ENCODE results near the gene CLCNKA. TPM values are rescaled to one million over a fixed set of nuclear protein-coding genes. Genes with fewer than 3 reads are reported as not detected.

CLCNKA gene
- total RNA-seq, 2 donors from 2014 or later = not detected

DNA sequence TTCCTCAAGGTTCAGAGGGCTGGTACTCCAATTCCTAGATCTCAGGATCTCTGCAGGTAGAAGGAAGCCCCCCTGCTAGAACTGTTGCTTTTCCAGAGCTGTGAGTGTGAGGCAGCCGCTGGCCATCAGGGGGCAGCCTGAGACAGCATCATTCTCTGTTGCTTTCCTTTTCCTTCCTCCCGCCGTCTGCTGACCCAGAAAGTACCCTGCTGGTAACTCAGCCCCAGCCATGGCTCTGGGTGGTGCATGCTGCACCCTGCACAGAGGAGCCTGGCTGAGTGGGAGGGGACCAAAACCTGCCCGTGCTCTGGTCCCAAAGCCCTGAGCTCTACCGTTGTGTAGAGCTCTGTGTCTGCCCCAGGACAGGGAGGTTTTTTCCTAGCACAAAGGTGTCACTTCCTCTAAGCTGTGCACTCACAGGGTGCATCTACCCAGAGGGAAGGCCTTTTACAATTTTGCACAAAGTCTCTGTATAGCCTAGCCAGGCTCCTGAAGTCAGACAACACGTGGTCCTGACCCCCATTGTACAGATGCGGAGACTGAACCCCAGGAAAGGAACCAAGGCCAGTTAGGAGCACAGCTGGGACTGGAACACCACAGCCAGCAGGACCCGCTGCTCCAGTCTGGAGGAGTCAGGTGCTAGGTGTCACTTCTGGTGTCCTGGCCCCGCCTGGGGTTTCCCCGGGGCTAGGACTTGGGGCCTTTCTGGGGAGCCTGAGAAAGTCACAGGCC is 57.3 kb downstream of the CLCNKA start:
- DNase-seq = peak; percentile 50 to 59 (median 55)
- Mint-ChIP-seq H3K4me1 (peaks cover 8% of the 10 kb centered on the region), H3K4me3 (peak overlapping the region; percentile 73), H3K36me3 (ENCODE audit: low read depth) (no peaks in the 10 kb centered on the region), H3K27me3 (peaks cover 10% of the 10 kb centered on the region), H3K27ac (no peak overlapping the region)
- ATAC-seq = peak; percentile 89
- H3K9me3 ChIP-seq (ENCODE audit: control insufficient read depth, low read length, poor library complexity, severe bottlenecking) = no peaks in the 10 kb centered on the region

DNA sequence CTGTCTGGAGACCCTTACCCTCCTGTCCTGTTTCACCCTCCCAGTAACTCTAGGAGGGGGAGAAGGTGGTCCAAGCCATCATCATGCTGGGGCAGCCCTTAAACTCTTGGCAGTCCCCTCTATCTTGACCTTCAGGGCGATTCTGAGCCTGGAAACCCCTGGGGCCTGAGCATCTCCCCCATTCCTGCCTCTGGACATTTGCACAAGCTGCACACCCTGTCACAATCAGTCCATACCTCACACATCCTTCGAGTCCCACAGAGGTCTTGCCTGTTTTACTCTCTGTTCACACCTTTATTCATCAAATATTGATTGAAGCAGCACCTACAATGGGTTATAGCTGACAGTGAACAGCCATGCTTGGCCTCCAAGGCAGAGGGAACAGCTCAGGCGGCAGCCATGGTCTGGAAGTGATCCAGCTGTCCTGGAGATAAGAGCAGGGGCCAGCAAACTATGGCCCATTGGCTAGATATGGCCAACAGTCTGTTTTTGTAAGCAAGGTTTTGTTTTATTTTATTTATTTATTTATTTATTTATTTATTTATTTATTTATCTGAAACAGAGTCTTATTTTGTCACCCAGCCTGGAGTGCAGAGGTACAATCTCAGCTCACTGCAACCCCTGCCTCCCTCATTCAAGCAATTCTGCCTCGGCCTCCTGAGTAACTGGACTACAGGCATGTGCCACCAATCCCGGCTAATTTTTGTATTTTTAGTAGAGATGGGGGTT is 58.8 kb downstream of the CLCNKA start:
- no peaks in the 10 kb centered on the region for H3K9me3 ChIP-seq (ENCODE audit: control insufficient read depth, low read length, poor library complexity, severe bottlenecking)
- peaks cover 4% of the 10 kb centered on the region for H3K27me3 Mint-ChIP-seq
- ATAC-seq = no peak
- DNase-seq = no peak
- H3K36me3 Mint-ChIP-seq (ENCODE audit: low read depth) = no peaks in the 10 kb centered on the region
- peaks cover 5% of the 10 kb centered on the region for H3K4me1 Mint-ChIP-seq
- H3K27ac Mint-ChIP-seq = no peak overlapping the region
- H3K4me3 Mint-ChIP-seq = no peak overlapping the region

DNA sequence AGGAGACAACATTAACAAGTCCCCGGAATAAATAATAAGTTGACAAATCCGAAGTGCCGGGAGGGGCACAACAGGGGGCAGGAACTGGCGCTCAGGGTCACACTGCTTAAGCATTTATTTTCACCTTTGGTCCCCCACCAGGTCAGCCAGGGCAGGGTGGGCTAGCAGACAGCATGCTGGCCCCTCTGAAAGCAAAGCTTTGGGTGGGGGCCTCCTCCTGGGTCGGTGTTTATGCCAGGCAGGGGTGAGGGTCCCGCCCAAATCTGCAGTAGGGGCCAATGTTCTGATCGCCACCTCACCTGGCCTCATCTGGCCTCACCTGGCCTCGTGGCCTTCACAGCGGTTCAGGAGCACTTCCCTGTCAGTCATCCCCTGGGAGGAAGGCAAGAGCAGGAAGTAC is 59.8 kb downstream of the CLCNKA start:
- DNase-seq = no peak
- Mint-ChIP-seq H3K27me3 (peaks cover 4% of the 10 kb centered on the region), H3K36me3 (ENCODE audit: low read depth) (no peaks in the 10 kb centered on the region), H3K4me1 (peaks cover 5% of the 10 kb centered on the region), H3K4me3 (no peak overlapping the region), H3K27ac (no peak overlapping the region)
- no peaks in the 10 kb centered on the region for H3K9me3 ChIP-seq (ENCODE audit: control insufficient read depth, low read length, poor library complexity, severe bottlenecking)
- ATAC-seq = no peak

DNA sequence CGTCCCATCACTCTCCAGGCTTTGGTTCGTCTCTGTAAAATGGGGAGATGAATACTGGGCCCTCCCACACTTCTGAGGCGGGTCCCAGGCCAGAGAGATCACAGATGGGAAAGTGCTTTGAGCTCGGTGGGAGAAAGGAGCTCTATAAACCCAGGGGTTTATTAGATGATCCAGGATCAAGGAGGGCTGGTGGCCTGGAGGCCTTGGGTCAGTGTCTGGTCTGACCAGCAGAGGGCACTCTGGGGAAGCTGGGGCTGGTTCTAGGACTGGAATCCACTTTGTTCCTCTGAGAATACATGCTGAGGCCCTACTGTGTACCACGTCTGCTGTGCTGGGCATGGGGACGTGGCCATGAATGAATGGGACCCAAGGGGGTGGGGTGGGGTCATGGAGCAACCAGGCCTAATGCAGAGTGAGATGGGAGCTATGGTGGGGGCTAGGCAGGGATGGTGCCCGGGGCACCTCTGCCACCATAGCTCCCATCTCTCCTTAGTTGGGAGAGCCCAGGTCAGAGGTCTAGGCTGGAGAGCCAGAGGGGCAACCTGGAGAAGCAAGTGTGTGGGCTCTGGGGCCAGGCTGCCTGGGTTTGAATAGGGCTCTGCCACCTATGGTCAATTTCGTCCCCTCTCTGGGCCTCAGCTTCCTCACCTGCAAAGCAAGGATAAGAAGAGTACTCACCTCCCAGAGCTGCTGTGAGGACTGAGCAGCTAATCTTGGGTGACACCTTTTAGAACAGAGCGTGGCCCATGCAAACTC is 60.6 kb downstream of the CLCNKA start:
- peaks cover 5% of the 10 kb centered on the region for H3K4me1 Mint-ChIP-seq
- ATAC-seq (peak; percentile 53), DNase-seq (peak; percentile 19 to 54 (median 26))
- no peaks in the 10 kb centered on the region for H3K9me3 ChIP-seq (ENCODE audit: control insufficient read depth, low read length, poor library complexity, severe bottlenecking)
- H3K4me3 Mint-ChIP-seq = no peak overlapping the region
- H3K27me3 Mint-ChIP-seq = peaks cover 4% of the 10 kb centered on the region
- no peak overlapping the region for H3K27ac Mint-ChIP-seq
- H3K36me3 Mint-ChIP-seq (ENCODE audit: low read depth) = no peaks in the 10 kb centered on the region

DNA sequence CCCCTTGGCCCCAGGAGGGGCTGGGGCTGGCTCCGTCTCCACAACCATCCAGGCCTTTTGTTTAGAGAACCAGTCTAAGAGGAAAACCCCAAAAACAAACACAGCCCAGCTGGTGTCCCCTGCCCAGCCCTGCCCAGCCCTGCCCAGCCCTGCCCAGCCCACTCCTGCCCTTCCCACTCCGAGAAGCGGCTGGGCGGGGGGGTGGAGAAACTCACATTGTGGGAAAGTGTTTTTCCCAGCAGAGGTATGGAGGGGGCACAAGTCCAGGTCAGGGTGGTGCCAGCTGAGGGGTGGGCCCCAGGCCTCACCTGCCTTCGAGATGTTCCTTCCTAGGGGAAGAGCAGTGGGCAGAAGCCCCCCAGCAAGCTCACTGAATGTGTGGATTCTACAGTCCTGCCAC is 61.6 kb downstream of the CLCNKA start:
- H3K36me3 Mint-ChIP-seq (ENCODE audit: low read depth) = no peaks in the 10 kb centered on the region
- H3K9me3 ChIP-seq (ENCODE audit: control insufficient read depth, low read length, poor library complexity, severe bottlenecking) = no peaks in the 10 kb centered on the region
- no peak overlapping the region for H3K27ac Mint-ChIP-seq

More for the DNA sequence above, 61.6 kb downstream of the CLCNKA start:
- peaks cover 4% of the 10 kb centered on the region for H3K27me3 Mint-ChIP-seq
- peaks cover 5% of the 10 kb centered on the region for H3K4me1 Mint-ChIP-seq
- no peak overlapping the region for H3K4me3 Mint-ChIP-seq
- ATAC-seq (no peak), DNase-seq (no peak)

Other genes with a start within 250 kb of the CLCNKA start
- gene UQCRHL, start 214.4 kb upstream of the CLCNKA start, total RNA-seq = under 1 TPM; 0.65 to 0.81 TPM
- 10 to 100 TPM; 73.8 to 79.1 TPM for gene SPEN, start 174.3 kb upstream of the CLCNKA start, total RNA-seq
- 10 to 100 TPM; 71.7 to 99.0 TPM for gene ZBTB17, start 45.9 kb upstream of the CLCNKA start, total RNA-seq
- not detected for gene SRARP, start 17.8 kb upstream of the CLCNKA start, total RNA-seq
- not detected for gene HSPB7, start 4.0 kb upstream of the CLCNKA start, total RNA-seq
- not detected for gene CLCNKB, start 21.7 kb downstream of the CLCNKA start, total RNA-seq
- gene FAM131C, start 51.6 kb downstream of the CLCNKA start, total RNA-seq = not detected
- gene EPHA2, start 134.0 kb downstream of the CLCNKA start, total RNA-seq = not detected
- 1 to 10 TPM; 9.1 to 9.3 TPM for gene ARHGEF19, start 190.6 kb downstream of the CLCNKA start, total RNA-seq
- 1 to 10 TPM; 4.3 to 6.9 TPM for gene CPLANE2, start 215.1 kb downstream of the CLCNKA start, total RNA-seq